Loucy (cell line): Measurements from ENCODE around the gene NXPH2.

Experiments used
- EZH2phosphoT487 ChIP-seq: fragments of 200-600 bp; IDR thresholded peaks from 2 replicates; pipeline ENCODE4 v1.6.1; 2018; ENCODE audit warnings: antibody characterized with exemption, mild to moderate bottlenecking, moderate library complexity, borderline replicate concordance
- TF ChIP-seq, protein P1 (sequence below): fragments of 200-600 bp; sonication (generic); conservative IDR thresholded peaks from 2 replicates; pipeline ENCODE4 v1.5.1; 2014; ENCODE audit warnings: mild to moderate bottlenecking, antibody characterized with exemption, low read length

DNA sequence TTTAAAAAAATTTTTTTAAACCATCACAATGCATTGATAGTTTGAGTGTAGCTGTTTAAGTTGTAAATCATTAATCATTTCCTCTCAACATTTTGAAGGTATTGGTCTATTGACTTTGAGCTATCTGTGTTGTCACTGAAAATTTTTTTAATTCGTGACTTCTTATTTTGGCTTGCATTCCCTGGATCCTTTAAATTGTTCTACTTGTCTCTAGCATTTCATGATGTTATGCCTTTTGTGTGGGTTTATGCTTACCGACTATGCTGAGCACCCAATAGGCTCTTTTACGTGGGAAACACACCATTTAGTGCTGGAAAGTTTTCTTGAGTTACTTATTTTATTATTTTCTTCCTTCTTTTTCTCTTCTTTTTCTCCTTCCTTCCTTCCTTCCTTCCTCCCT, 31.2 kb upstream of the NXPH2 start:
- TF ChIP-seq, protein P1, sequence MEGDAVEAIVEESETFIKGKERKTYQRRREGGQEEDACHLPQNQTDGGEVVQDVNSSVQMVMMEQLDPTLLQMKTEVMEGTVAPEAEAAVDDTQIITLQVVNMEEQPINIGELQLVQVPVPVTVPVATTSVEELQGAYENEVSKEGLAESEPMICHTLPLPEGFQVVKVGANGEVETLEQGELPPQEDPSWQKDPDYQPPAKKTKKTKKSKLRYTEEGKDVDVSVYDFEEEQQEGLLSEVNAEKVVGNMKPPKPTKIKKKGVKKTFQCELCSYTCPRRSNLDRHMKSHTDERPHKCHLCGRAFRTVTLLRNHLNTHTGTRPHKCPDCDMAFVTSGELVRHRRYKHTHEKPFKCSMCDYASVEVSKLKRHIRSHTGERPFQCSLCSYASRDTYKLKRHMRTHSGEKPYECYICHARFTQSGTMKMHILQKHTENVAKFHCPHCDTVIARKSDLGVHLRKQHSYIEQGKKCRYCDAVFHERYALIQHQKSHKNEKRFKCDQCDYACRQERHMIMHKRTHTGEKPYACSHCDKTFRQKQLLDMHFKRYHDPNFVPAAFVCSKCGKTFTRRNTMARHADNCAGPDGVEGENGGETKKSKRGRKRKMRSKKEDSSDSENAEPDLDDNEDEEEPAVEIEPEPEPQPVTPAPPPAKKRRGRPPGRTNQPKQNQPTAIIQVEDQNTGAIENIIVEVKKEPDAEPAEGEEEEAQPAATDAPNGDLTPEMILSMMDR: no peak
- no peak for TF ChIP-seq EZH2phosphoT487
